GM19023 (cell line): ENCODE results near the gene EXD3.
"Not testable (repeated sequence)": the region's sequence is repeated elsewhere in the genome, so short reads cannot be mapped to it uniquely, and the experiment has no call there.

Source experiments
- ATAC-seq: cut with Tn5 transposase; IDR thresholded peaks from one replicate; pipeline ENCODE4 v1.9.1; 2021; ENCODE audit warnings: mild to moderate bottlenecking, moderate library complexity; ENCODE audit not compliant: unreplicated experiment

Gene EXD3, protein sequence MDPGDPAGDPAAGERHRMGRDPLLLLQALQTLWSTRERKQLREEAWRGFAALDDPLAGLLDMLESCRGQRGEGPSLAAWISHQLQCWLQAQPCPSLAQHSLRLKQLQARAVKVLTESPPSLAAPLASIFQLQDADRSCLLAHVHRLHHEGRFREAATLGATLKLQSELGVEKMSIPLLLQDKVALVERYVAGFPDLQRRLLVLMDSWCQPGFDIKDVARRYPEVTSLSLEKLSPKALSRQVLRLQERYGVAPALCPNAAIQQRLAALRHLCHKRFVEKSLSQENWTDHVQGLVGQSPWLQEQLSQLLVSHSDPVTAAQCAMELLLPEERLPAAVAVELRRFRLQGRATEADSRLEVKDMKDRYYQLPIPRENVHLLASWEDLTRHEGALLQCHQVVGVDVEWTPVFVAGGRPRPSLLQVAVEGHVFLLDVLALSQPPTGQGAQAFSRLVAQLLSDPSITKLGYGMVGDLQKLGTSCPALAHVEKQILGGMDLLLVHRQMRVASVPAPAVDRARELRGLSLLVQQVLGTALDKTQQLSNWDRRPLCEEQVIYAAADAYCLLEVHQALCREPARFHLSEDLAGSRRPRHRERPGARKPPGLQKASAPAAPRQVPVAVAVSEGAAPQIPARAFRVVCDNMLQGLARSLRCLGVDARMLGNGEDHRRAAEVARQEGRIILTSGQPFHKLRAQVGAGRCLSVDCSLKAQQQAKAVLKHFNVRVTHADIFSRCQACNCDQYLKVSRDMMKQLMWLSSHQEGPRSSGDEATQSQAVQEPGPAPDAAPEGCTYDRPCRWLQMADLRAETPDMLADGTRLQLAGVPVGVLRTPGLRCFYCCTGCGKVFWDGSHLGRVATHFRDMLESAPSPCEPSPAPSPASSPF

DNA sequence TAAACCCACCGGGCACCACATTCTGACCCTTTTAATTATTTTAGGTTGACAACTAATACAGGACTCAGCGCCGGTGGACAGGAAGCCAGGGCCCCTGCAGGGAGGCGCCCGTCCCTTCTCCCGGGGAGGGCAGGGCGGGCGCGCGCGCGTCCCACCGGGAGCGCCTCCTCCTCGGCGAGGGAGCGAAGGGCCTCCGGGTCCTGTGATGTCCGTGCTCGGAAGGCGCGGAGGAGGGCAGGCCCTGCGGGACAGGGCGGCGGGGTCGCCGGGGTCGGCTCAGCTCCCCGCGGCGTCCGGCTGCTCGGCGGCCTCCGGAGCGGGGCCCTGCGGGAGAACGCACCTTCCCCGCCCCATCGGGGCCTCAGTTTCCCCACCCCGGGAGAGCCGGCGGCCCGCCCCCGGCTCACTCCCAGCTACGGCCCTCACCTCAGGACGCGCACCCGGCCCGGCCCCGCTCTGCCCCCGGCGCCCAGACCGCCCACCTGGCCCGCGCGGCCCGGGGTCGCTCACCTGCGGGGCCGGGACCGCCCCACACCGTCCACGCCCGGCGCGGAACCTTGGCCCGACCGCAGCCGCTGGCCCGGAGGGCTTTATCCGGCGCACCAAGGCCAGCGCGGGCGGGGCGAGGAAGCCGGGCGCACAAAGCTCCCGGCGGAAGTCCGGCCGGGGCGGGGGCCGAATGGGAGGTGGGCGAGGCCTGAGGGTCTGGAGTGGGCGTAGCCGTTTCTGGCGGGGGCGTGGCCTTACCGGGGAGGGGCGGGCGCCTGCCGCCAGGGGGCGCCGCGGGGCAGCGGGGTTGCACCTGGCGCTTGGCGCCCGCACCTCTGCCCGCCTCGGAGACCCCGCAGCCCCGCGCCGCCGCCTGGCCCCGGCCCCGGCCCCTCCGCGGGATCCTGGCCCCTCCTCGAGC is at the start of gene EXD3, which contains the start of gene NOXA1:
Gene EXD3 (minus strand): TSS at position 559 of the 910 bp plus-strand sequence. CDS start 27,805 bp downstream, outside the sequence.
Gene NOXA1 (plus strand): TSS at position 790 of the 910 bp plus-strand sequence. CDS start 137 bp downstream, outside the sequence.
- ATAC-seq: peak; percentile 74

DNA sequence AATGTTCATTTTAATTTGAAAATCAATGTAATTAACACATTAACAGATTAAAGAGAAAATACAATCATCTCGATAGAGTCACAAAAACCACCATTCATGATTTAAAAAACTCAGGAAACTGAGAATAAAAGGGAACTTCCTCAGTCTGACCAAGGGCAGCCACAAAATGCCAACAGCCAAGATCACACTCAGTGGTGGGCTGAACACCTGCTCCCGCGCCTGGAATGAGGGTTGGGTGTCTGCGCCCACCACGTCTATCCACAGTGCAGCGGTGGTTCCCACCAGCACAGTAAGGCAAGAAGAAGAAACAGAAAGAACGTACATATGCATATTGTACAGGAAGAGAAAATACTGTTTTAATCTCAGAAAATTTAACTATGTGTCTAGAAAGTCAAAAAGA is 47.8 kb upstream of the EXD3 start:
- no peak for ATAC-seq

DNA sequence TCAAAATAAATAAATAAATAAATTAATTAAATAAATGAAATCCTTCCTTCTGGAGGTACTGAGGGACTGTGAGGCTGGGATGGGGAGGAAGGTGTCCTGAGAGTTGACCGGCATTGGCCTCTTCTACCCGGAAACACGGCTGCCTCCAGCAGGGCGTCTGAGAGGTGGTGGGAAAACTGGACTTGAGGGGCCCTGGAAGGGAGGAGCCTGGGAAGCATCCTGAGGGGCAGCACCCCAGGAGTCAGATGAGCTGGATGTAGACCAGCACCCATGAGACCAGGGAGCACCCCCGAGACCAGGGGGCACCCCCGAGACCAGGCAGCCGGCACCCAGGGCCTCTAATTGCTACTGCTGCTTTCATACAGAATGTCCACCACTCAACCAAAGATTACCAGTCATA is 44.9 kb upstream of the EXD3 start:
- ATAC-seq: no peak

DNA sequence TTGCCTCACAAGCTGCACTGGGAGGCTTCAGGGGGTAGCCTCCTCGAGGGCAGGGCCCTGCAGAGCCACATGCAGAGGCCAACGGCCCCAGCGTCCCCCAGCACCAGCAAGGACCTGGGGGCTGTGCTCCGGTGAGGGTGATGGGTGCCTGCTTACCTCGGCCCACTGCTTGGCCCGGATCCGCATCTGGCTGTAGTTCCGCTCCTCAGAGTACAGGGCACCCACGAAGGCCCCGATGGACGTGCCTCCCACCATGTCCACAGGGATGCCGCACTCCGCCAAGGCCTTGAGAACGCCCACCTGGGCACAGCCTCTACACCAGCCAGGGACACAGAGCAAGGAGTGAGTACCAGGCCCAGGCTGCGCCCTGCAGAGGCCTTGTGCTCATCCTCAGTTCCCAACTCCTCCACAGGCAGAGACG is 44.2 kb upstream of the EXD3 start:
- ATAC-seq: no peak

DNA sequence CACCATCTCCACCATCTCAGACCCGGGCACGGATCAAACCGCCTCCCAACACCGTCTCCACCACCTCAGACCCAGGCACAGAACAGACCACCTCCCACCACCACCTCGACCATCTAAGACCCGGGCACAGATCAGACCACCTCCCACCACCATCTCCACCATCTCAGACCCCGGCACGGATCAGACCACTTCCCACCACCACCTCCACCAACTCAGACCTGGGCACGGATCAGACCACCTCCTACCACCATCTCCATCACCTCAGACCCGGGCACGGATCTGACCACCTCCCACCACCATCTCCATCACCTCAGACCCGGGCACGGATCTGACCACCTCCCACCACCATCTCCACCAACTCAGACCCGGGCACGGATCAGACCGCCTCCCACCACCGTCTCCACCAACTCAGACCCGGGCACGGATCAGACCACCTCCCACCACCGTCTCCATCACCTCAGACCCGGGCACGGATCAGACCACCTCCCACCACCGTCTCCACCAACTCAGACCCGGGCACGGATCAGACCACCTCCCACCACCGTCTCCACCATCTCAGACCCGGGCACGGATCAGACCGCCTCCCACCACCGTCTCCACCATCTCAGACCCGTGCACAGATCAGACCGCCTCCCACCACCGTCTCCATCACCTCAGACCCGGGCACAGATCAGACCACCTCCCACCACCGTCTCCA is 43.6 kb upstream of the EXD3 start:
- not testable (repeated sequence) for ATAC-seq

DNA sequence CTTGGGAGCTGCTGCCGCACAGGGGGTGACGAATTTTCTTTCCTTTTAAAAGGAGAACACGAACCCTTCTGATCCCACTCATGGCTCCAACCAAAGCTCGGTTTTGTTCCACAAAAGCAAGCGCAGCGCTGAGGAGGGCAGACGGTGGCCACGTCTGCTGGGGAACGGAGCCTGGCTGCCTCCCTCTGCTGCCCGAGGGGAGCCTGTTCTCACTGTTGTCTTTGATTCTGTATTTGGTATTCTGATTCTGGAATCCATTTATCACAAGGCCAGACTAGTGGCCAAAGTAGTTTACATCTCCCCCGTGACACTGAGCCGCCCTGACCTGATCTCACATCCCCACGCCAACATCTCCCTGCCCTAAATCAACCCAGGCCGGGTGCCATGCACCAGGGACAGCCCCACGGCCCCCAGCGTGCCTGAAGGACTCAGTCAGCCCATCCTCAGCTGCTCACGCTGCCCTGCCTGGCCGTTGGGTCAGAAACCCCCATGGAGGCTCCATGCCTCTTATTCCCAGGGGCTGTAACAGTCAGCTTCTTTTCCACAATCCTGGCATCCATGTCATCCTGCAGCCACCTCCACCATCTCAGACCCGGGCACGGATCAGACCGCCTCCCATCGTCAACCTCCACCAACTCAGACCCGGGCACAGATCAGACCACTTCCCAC is 42.9 kb upstream of the EXD3 start:
- no peak for ATAC-seq

DNA sequence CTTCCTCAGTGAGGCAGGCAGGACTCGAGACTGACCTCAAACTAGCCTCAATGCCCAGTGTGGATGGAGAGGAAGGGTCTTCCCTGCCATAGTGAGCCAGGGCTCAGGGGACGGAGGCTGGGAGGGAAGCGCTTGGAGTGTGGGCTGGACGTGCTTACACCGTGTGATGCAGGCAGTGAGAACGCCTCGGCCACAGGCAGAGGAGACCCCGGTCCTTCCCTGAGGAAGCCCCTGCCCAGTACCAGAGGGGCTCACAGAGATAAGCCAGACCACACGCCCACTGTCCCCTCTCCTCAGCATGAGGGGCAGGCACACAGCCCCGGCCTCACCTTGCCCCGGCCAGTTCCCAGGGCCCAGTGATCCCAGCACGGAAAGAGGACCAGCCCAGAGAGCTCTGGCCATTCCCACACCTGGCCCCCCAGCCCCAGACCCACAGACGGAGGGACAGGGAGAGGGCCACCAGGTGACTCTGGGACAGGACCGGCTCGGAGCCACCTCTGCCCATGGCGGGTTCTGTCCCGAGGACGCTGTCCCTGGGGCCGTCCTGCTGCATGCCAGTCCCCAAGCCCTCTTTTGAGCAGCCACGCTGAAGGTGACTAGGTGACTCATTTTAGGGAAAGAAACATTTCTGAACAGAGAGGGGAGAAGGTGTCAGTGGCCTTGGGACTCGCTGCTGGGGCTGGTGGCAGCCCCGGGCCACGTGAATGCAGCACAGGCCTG is 42.2 kb upstream of the EXD3 start:
- ATAC-seq: no peak

DNA sequence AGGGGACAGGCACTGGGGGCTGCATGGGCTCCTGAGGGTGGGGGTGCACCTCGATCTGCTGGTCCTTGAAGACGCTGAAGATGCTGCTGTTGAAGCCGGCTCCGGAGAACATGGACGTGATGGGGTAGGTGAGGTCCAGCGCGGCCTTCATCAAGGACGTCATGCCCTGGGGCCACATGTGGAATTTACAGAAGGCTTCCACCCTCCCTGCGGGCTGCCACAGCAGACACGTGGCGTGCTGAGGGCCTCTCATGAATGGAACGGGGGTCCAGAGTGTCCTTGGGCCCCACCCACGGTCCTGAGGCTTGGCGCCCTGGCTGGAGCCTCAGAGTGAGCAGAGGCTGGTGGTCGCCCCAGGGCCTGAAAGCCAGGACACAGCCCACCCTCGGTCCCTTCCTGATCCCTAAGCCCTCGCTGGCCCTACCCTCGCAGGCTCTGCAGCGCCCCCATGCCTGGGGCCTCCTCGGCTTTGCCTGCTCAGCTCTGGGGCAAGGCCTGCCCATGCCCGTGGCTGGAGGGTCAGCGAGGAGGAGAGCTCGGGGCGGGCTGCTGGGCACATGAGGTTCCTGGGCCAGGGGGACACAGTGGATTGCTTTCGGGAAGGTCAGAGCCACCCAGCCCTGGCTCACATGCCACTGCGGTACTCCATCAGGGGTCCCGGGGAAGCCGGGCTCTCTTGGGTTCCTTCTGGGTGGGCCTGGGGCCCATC is 41.5 kb upstream of the EXD3 start:
- ATAC-seq: no peak

DNA sequence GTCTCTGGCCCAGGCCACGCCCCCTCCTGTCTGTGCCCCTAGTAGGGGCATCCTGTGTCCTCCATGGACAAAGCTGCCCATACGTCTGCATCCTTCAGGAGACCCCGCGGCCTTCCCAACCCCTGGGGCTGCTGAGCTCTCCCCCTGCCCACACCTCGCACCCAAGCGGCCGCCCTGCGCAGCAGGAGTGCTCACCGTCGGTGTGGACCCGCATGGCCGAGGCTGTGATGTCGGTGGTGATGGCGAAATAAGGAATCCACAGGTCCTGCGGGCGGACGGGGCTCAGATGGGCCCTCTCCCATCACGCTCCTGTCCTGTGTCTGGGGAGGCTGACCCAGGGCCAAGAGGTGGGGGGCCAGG is 40.9 kb upstream of the EXD3 start:
- ATAC-seq: no peak

DNA sequence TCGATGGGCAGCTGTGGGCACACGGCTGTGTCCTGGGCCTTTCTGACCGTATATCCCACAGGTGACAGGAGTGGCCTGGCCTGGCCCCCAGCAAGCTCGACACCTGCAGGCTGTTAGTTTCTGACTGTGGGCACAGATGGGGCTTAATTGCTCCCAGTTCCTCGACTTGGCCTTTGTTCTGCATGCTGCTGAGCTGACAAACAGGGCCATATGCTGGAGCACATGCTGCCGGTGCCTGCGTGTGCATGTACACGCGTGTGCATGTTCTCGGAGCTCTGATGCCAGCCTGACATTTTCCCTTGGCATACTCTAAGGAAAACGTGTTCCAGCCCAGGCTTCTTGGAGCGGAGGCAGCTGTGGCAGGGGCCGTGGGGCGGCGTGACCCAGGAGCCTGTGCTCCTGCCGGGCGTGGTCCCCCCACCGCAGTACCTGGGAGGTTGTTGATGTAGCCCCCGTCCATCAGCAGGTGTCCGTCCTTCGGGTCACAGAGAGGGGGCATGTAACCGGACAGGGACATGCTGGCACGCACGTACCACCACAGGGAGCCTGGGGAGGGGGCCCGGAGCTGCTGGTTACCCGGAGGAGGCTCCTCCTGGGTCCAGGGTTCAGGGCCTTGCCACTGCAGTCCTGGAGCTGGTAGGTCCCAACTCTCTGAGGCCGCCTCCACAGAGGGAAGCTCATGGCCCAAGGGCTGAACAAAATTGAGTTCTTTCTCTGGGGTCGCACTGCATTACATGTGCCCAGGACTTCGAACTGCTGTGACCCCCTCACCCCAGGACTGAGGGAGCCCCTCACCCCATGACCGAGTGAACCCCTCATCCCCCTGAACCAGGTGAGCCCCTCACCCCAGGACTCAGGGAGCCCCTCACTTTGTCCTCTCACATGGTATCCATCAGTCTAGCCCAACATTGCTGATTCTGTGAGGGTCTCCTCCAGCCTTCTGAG is 40.3 kb upstream of the EXD3 start:
- no peak for ATAC-seq

DNA sequence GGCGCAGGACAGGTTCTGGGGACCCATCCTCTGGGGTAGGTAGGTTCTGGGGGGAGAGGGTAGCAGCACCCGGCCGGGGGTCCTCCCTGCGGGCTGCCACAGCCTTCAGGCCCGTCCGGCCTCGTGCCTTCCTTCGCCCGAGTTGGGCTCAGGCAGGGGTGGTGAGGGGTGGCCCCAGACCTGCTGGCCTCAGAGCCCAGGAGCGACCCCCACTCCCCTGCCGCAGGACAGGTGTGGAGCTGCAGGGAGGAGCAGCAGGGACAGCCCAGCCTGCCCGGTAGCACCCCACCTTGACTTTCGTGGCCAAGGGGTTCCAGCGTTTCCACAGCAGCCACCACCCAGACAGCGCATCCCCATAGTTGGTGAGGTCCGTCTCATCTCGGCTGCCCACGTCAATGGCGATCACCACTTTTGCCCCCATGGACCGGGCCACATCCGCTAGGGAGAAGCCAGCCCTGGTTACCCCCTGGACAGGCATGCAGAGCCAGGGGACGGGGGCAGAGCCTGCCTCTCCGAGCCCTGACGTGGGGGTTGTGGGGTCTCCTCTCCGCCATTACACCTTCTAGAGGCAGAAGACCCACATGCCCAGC is 39.5 kb upstream of the EXD3 start:
- no peak for ATAC-seq

DNA sequence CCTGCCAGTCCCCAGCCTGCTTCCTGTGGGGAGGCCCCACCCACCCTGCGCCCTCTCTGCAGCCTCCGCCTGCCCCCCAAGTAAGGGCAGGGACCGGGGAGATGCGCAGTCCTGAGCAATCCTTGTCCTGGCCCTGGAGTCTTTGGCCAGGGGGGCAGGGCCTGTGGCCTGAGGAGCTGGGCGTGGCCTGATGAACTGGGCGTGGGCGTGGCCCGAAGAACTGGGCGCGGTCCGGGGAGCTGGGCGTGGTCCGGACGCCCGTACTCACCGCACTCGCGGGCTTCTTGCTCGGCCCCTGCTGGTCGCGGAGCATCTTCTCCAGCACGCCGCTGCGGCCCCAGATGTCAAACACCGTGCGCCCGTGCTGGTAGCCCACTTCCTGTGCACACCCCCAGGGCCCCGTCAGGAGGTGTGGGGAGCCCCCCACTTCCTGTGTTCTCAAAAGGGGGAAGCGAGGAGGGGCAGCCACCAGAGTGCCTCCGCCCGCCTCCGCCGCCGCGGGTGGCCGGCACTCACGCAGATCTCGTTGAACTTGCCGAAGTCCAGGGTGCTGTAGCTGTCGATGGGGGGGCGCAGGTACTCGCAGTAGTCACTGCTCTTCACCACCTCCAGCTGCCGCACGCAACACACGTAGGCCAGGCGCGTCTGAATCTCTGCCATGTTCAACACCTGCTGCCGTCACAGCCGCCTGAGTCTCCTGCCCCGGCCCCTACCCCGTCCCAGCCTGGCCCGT is 38.9 kb upstream of the EXD3 start:
- ATAC-seq: no peak

DNA sequence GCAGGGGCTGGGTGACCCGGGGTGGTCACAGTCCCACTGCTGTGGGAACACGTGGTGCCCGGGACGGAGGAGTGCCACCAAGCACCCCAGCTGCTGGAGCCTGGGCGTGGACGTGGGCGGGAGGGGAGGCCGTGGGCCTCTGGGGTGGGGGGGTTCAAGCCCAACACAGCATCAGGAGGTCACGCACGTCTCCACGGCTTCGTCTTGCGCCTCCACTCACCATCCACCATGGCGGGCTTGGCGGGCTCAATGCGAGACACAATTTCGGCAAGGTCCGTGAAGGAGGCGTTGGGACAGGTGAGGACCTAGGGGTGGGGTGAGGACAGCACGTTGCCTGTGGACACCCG is 38.3 kb upstream of the EXD3 start:
- ATAC-seq: no peak

DNA sequence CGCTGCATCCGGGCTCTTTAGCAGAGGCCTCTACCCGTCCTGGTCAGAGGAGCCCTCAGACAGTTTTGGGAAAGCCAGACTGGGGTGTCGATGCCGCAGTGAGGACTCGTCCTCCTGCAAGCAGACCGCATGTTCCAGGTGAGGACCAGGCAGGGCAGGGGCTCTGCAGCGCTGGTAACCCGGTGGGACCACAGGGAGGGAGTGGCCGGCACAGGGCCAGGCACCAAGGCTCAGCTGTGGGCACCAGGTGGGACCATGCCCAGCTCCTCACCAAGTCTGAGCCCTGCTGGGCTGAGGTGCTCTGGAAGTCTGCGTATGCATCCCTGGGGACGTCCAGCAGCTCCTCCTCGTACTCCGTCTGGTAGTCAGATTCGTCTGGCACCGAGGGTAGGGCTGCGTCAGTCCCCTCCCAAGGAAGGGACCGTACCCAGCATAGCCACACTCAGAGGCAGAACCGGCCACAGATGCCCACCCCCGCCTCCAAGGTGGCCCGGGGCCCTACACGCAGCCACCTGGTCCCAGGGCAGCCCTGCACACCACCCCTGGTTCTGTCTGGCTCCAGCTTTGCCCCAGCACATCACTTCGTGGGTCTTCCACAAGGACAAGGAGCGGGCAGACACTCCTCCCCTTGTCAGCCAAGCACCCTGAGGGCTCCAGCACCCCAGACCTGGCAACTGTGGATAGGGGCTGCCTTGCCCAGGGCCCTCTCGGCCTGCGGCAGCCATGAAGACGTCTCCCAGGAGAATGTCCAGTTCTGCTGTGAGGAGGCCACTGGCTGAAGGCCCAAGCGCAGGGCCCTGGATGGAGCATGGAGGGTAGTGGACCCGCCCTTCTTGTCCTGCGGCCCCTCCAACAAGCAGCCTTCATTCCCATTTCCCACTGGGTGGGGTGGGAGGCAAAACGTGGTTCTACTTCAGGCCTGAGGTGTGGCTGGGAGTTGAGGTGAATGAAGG is 37.7 kb upstream of the EXD3 start:
- no peak for ATAC-seq
